ENCODE results near the gene NALCN. TPM values are rescaled to one million over a fixed set of nuclear protein-coding genes. Genes with fewer than 3 reads are reported as not detected.

Gene NALCN
- total RNA-seq, 1 experiment from 2014 or later = 0.52 TPM

DNA sequence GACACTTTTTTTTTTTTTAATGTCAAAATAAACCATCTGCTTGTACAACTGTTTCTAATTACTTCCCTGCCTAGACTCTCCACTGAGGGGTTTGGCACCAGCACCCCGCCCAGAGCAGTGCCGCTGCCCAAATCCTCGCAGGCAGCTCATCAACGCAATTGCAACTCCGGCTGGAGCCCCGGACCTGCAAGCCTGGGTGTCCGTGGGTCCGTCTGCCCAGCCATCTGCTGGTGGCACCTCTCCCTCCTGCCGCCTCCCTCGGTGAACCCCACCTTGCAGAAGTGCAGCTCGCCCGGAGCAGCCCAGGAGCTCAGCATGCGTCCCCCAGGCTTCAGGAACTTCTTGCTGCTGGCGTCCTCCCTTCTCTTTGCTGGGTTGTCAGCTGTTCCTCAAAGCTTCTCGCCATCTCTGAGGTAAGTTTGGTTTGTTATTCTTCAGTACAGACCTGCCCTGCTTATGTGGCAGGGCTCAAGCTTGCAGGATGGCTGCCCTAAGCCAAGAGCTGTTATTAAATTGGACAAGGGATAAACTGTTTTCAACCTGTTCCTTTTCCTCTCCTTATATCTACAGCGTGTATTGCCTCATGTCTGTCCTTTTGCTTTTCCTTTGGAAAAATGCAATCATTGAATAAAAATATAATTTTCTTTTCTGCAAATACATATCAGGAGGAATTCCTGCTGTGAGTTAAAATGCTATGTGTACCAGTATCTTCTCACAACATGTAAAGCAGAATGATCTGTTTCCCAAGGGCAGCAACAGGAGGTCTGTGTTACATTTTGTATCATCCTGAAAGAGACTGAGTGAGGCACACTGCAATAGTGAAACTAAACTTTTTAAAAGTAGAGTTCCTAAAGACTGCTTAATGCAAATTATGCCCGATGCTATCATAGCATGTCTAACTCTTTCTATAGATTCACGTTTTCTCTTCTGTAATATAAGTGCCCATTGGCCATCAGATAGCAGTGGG, 36.5 kb upstream of the NALCN start, which contains the start of gene ITGBL1:
Gene ITGBL1 (plus strand): TSS at position 157 of the 967 bp plus-strand sequence. CDS start 159 bp downstream, at position 316.
- H3K36me3 ChIP-seq (ENCODE audit: insufficient read depth, low read length, poor library complexity, severe bottlenecking) = no peaks in the 10 kb centered on the region
- BruUV-seq (replicated peaks) = no TSS peak
- no peak within 1 kb of the TSS for H3K27ac ChIP-seq (ENCODE audit: low read depth, low read length, poor library complexity, severe bottlenecking)
- peaks cover 13% of the 10 kb centered on the region for H3K4me1 ChIP-seq (ENCODE audit: insufficient read depth, low read length, poor library complexity, severe bottlenecking)
- intact Hi-C loops (cut with micrococcal nuclease; ENCODE audit: unreplicated experiment) = no loop called here
- H3K9me3 ChIP-seq (ENCODE audit: low read depth, low read length, poor library complexity, severe bottlenecking) = no peaks in the 10 kb centered on the region
- H3K27me3 ChIP-seq (replicated peaks; ENCODE audit: insufficient read depth, low read depth, low read length, poor library complexity) = no peaks in the 10 kb centered on the region
- peak; percentile 27 for DNase-seq (ENCODE audit: low spot score)
- TF ChIP-seq, protein P1, sequence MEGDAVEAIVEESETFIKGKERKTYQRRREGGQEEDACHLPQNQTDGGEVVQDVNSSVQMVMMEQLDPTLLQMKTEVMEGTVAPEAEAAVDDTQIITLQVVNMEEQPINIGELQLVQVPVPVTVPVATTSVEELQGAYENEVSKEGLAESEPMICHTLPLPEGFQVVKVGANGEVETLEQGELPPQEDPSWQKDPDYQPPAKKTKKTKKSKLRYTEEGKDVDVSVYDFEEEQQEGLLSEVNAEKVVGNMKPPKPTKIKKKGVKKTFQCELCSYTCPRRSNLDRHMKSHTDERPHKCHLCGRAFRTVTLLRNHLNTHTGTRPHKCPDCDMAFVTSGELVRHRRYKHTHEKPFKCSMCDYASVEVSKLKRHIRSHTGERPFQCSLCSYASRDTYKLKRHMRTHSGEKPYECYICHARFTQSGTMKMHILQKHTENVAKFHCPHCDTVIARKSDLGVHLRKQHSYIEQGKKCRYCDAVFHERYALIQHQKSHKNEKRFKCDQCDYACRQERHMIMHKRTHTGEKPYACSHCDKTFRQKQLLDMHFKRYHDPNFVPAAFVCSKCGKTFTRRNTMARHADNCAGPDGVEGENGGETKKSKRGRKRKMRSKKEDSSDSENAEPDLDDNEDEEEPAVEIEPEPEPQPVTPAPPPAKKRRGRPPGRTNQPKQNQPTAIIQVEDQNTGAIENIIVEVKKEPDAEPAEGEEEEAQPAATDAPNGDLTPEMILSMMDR (conservative IDR thresholded peaks at IDR 0.05; ENCODE audit: low read depth, low read length) = no peak
- TF ChIP-seq EZH2 (IDR thresholded peaks at IDR 0.05; ENCODE audit: borderline replicate concordance, low read depth, low read length, poor library complexity, severe bottlenecking) = no peak
- peak within 1 kb of the TSS; percentile 45 for H3K4me3 ChIP-seq (ENCODE audit: low read depth, low read length, poor library complexity, severe bottlenecking)
- POLR2A ChIA-PET (ENCODE audit: low non-redundant PET) = interaction anchor here (0.7 kb wide), 1 partner anchor 18 kb away, joined by 4 read pairs; no protein-coding TSS in a partner anchor
- CTCF ChIA-PET = no interaction called here

DNA sequence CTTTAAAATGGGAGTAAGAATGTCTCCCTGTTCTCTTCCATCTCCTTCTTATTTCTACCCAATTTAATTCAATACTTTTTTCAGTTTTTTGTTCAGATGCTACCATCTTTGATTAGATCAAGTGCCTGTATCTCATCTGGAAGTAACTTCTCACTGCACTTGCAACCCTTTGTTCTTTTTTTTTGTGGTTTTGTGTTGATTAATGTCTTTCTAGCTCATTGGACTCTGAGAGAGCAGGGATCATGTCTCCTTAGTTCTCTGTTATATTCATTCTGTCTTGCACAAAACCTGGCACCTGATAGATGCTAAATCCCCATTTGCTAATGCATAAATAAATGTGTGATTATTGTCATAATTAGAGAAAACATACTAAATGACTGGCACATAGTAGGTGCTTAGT, 35.3 kb upstream of the NALCN start:
- no peak overlapping the region for H3K4me3 ChIP-seq (ENCODE audit: low read depth, low read length, poor library complexity, severe bottlenecking)
- peaks cover 25% of the 10 kb centered on the region for H3K4me1 ChIP-seq (ENCODE audit: insufficient read depth, low read length, poor library complexity, severe bottlenecking)
- ChIA-PET POLR2A (ENCODE audit: low non-redundant PET) (interaction anchor here (0.7 kb wide), 1 partner anchor 19 kb away, joined by 4 read pairs; no protein-coding TSS in a partner anchor), CTCF (no interaction called here)
- H3K27me3 ChIP-seq (replicated peaks; ENCODE audit: insufficient read depth, low read depth, low read length, poor library complexity) = no peaks in the 10 kb centered on the region
- intact Hi-C loops (cut with micrococcal nuclease; ENCODE audit: unreplicated experiment) = no loop called here
- H3K27ac ChIP-seq (ENCODE audit: low read depth, low read length, poor library complexity, severe bottlenecking) = no peak overlapping the region
- no peak for DNase-seq (ENCODE audit: low spot score)
- H3K9me3 ChIP-seq (ENCODE audit: low read depth, low read length, poor library complexity, severe bottlenecking) = no peaks in the 10 kb centered on the region
- H3K36me3 ChIP-seq (ENCODE audit: insufficient read depth, low read length, poor library complexity, severe bottlenecking) = no peaks in the 10 kb centered on the region
- BruUV-seq (replicated peaks) = no TSS peak
- no peak for TF ChIP-seq EZH2 (IDR thresholded peaks at IDR 0.05; ENCODE audit: borderline replicate concordance, low read depth, low read length, poor library complexity, severe bottlenecking)
- TF ChIP-seq, protein P1 (conservative IDR thresholded peaks at IDR 0.05; ENCODE audit: low read depth, low read length) = no peak

DNA sequence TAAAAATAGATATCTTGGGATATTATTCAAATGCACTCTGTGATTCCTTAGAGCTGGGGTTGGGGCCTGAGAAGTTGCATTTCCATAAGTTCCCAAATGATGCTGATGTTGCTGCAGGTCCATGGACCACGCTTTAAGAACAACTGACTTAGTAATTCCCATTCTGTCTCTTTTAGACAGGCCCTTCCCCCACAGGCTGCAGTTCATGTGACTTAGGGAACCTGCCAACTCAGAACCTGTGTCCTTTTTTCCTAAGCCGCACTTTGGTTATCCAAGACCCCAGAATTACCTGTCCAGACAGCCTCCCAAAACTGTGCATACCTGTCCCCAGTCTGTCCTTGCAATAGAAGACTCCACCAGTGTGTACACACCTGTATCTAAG, 34.4 kb upstream of the NALCN start:
- Histone ChIP-seq H3K9me3 (ENCODE audit: low read depth, low read length, poor library complexity, severe bottlenecking) (no peaks in the 10 kb centered on the region), H3K4me3 (ENCODE audit: low read depth, low read length, poor library complexity, severe bottlenecking) (no peak overlapping the region), H3K36me3 (ENCODE audit: insufficient read depth, low read length, poor library complexity, severe bottlenecking) (no peaks in the 10 kb centered on the region), H3K27me3 (replicated peaks; ENCODE audit: insufficient read depth, low read depth, low read length, poor library complexity) (no peaks in the 10 kb centered on the region), H3K27ac (ENCODE audit: low read depth, low read length, poor library complexity, severe bottlenecking) (no peak overlapping the region), H3K4me1 (ENCODE audit: insufficient read depth, low read length, poor library complexity, severe bottlenecking) (peaks cover 30% of the 10 kb centered on the region)
- ChIA-PET CTCF (no interaction called here), POLR2A (ENCODE audit: low non-redundant PET) (no interaction called here)
- TF ChIP-seq EZH2 (IDR thresholded peaks at IDR 0.05; ENCODE audit: borderline replicate concordance, low read depth, low read length, poor library complexity, severe bottlenecking) = no peak
- TF ChIP-seq, protein P1 (conservative IDR thresholded peaks at IDR 0.05; ENCODE audit: low read depth, low read length) = no peak
- no peak for DNase-seq (ENCODE audit: low spot score)
- BruUV-seq (replicated peaks) = no TSS peak
- intact Hi-C loops (cut with micrococcal nuclease; ENCODE audit: unreplicated experiment) = no loop called here
